MM.1S (cell line): Measurements from ENCODE around the gene CHSY1.

Experiments used
- EZH2 ChIP-seq: fragments of 300-600 bp; sonication (generic); optimal IDR thresholded peaks from 2 replicates; pipeline ENCODE3; 2017; ENCODE audit warnings: low read depth, mild to moderate bottlenecking, antibody characterized with exemption, low read length, mixed read lengths
- EZH2phosphoT487 ChIP-seq: fragments of 300-600 bp; sonication (generic); IDR thresholded peaks from 2 replicates; pipeline ENCODE4 v1.6.1; 2018; ENCODE audit warnings: antibody characterized with exemption, low read length
- TF ChIP-seq, protein P1 (sequence below): fragments of 300-600 bp; sonication (generic); IDR thresholded peaks from 2 replicates; pipeline ENCODE4 v1.5.1; 2016; ENCODE audit warnings: antibody characterized with exemption, low read length, mixed read lengths

DNA sequence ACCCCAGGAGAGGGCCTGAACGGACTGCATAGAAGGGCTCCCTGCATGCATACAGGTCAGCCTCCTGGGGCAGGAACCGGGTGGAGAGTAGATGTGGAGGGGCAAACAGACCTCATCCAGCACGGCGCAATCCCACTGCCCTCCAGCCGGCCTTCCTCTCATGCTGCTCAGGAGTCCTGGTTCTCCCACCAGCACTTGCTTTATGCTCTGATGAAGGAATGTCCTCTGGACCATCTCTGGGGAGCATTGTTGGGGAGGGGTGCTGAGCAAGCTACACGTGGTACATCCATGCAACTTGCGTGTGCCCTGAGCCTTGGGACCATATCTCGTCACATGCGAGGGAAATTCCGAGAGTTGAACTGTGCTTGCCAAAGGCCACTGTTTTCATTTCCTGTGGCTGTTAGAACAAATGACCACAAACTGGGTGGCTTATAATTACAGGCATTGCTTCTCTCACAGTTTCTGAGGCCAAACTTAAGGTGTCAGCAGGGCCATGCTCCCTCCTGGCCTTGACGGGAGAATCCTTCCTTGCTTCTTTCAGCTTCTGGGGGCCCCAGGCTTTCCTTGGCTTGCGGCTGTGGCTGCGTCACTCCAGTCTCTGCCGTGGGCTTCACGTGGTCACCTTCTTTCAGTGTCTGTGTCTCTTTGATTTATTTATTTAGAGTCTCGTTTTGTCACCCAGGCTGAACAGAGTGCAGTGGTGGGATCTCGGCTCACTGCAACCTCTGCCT lies 13.2 kb upstream of the CHSY1 start:
- no peak for TF ChIP-seq EZH2
- TF ChIP-seq, protein P1, sequence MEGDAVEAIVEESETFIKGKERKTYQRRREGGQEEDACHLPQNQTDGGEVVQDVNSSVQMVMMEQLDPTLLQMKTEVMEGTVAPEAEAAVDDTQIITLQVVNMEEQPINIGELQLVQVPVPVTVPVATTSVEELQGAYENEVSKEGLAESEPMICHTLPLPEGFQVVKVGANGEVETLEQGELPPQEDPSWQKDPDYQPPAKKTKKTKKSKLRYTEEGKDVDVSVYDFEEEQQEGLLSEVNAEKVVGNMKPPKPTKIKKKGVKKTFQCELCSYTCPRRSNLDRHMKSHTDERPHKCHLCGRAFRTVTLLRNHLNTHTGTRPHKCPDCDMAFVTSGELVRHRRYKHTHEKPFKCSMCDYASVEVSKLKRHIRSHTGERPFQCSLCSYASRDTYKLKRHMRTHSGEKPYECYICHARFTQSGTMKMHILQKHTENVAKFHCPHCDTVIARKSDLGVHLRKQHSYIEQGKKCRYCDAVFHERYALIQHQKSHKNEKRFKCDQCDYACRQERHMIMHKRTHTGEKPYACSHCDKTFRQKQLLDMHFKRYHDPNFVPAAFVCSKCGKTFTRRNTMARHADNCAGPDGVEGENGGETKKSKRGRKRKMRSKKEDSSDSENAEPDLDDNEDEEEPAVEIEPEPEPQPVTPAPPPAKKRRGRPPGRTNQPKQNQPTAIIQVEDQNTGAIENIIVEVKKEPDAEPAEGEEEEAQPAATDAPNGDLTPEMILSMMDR = no peak
- TF ChIP-seq EZH2phosphoT487 = no peak
